H9 (cell line): Measurements from ENCODE around the gene CEP83. TPM values are rescaled to one million over a fixed set of nuclear protein-coding genes. Genes with fewer than 3 reads are reported as not detected.
"Not testable (repeated sequence)": the region's sequence is repeated elsewhere in the genome, so short reads cannot be mapped to it uniquely, and the experiment has no call there.

Source experiments
- DNase-seq: peaks from one replicate; pipeline ENCODE4 v3.0.0-alpha.2; 2017
- H2AFZ ChIP-seq: one replicate; pipeline ENCODE4 v1.6.1; 2013; ENCODE audit warnings: mild to moderate bottlenecking, low read length, control low read depth, moderate library complexity
- H2AK5ac ChIP-seq: 2 replicates; pipeline ENCODE4 v1.6.1; 2013; ENCODE audit warnings: low read length, control low read depth, mixed read lengths; ENCODE audit not compliant: insufficient read length
- H2BK120ac ChIP-seq: one replicate; pipeline ENCODE4 v1.6.1; 2013; ENCODE audit warnings: low read depth, mild to moderate bottlenecking, low read length, control low read depth, inconsistent platforms; ENCODE audit not compliant: poor library complexity, severe bottlenecking
- H2BK12ac ChIP-seq: 2 replicates; pipeline ENCODE4 v1.6.1; 2013; ENCODE audit warnings: low read length, control low read depth, mixed read lengths, low read depth; ENCODE audit not compliant: insufficient read length
- H2BK15ac ChIP-seq: 2 replicates; pipeline ENCODE4 v1.6.1; 2013; ENCODE audit warnings: low read depth, low read length, control low read depth
- H2BK20ac ChIP-seq: one replicate; pipeline ENCODE4 v1.6.1; 2013; ENCODE audit warnings: low read depth, mild to moderate bottlenecking, low read length, control low read depth, inconsistent platforms; ENCODE audit not compliant: poor library complexity, severe bottlenecking
- H2BK5ac ChIP-seq: 2 replicates; pipeline ENCODE4 v1.6.1; 2013; ENCODE audit warnings: low read length, control low read depth, mixed read lengths; ENCODE audit not compliant: insufficient read length
- H3K14ac ChIP-seq: 2 replicates; pipeline ENCODE4 v1.6.1; 2013; ENCODE audit warnings: low read length, control low read depth; ENCODE audit not compliant: insufficient read depth
- H3K18ac ChIP-seq: 2 replicates; pipeline ENCODE4 v1.6.1; 2013; ENCODE audit warnings: low read depth, mild to moderate bottlenecking, mixed read lengths, low read length, control low read depth; ENCODE audit not compliant: insufficient read length
- H3K23ac ChIP-seq: 2 replicates; pipeline ENCODE4 v1.6.1; 2013; ENCODE audit warnings: low read length, control low read depth, mixed read lengths, low read depth; ENCODE audit not compliant: insufficient read length
- H3K23me2 ChIP-seq: 2 replicates; pipeline ENCODE4 v1.6.1; 2013; ENCODE audit warnings: low read depth, mild to moderate bottlenecking, mixed read lengths, low read length, control low read depth; ENCODE audit not compliant: insufficient read length, poor library complexity, severe bottlenecking
- H3K27ac ChIP-seq: 2 replicates; pipeline ENCODE4 v1.5.1; 2013; ENCODE audit warnings: low read length, control low read depth, mixed read lengths, low read depth; ENCODE audit not compliant: insufficient read length
- H3K27me3 ChIP-seq: 2 replicates; pipeline ENCODE4 v1.6.1; 2013; ENCODE audit warnings: low read length, control low read depth, inconsistent platforms; ENCODE audit not compliant: insufficient read depth
- H3K4ac ChIP-seq: 2 replicates; pipeline ENCODE4 v1.6.1; 2013; ENCODE audit warnings: low read depth, mild to moderate bottlenecking, control low read depth, inconsistent platforms, low read length, moderate library complexity
- H3K4me1 ChIP-seq: 2 replicates; pipeline ENCODE4 v1.6.1; 2013; ENCODE audit warnings: low read length, control low read depth, inconsistent platforms; ENCODE audit not compliant: insufficient read depth
- H3K4me2 ChIP-seq: 2 replicates; pipeline ENCODE4 v1.6.1; 2013; ENCODE audit warnings: low read length, control low read depth, mixed read lengths; ENCODE audit not compliant: insufficient read length, insufficient read depth
- H3K56ac ChIP-seq: 2 replicates; pipeline ENCODE4 v1.6.1; 2013; ENCODE audit warnings: low read depth, mild to moderate bottlenecking, mixed read lengths, low read length, control low read depth; ENCODE audit not compliant: insufficient read length
- H3K79me1 ChIP-seq: 2 replicates; pipeline ENCODE4 v1.6.1; 2013; ENCODE audit warnings: low read depth, mild to moderate bottlenecking, moderate library complexity, low read length, control low read depth, inconsistent platforms; ENCODE audit not compliant: insufficient read depth, poor library complexity, severe bottlenecking
- H3K79me2 ChIP-seq: 2 replicates; pipeline ENCODE4 v1.6.1; 2013; ENCODE audit warnings: low read length, control low read depth, inconsistent platforms; ENCODE audit not compliant: insufficient read depth
- H3K9ac ChIP-seq: 2 replicates; pipeline ENCODE4 v1.6.1; 2013; ENCODE audit warnings: low read length, control low read depth, mixed read lengths; ENCODE audit not compliant: insufficient read length; ENCODE audit errors: extremely low read depth
- H3K9me3 ChIP-seq: one replicate; pipeline ENCODE4 v1.6.1; 2013; ENCODE audit warnings: low read depth, low read length, inconsistent platforms; ENCODE audit not compliant: control insufficient read depth
- H3T11ph ChIP-seq: one replicate; pipeline ENCODE4 v1.6.1; 2013; ENCODE audit warnings: mild to moderate bottlenecking, low read length, control low read depth, inconsistent platforms
- H4K20me1 ChIP-seq: one replicate; pipeline ENCODE4 v1.6.1; 2013; ENCODE audit not compliant: control insufficient read depth, insufficient read length, insufficient read depth
- H4K5ac ChIP-seq: 2 replicates; pipeline ENCODE4 v1.6.1; 2013; ENCODE audit warnings: low read depth, mild to moderate bottlenecking, mixed read lengths, low read length, control low read depth; ENCODE audit not compliant: insufficient read length
- H4K8ac ChIP-seq: replicated peaks from 2 replicates; pipeline ENCODE4 v1.6.1; 2013; ENCODE audit warnings: low read length, control low read depth, mixed read lengths, low read depth; ENCODE audit not compliant: insufficient read length
- H4K91ac ChIP-seq: 2 replicates; pipeline ENCODE4 v1.6.1; 2013; ENCODE audit warnings: low read depth, mild to moderate bottlenecking, moderate library complexity, mixed read lengths, low read length, control low read depth; ENCODE audit not compliant: insufficient read length
- H3K27ac Mint-ChIP-seq, 3 experiments: 2 replicates in 2 of 3; 3 replicates in 1 of 3; pipeline ENCODE4 v1.8.0; 2020 to 2021; ENCODE audit warnings: mixed read lengths in 3 of 3, mild to moderate bottlenecking in 1 of 3, moderate library complexity in 1 of 3
- H3K27me3 Mint-ChIP-seq: 2 replicates; pipeline ENCODE4 v1.8.0; 2021; ENCODE audit warnings: low read depth, mild to moderate bottlenecking, moderate library complexity, mixed read lengths
- H3K36me3 Mint-ChIP-seq, 3 experiments: 2 replicates in 2 of 3; 3 replicates in 1 of 3; pipeline ENCODE4 v1.8.0; 2020 to 2021; ENCODE audit warnings: low read depth in 3 of 3, mixed read lengths in 3 of 3; ENCODE audit not compliant: insufficient read depth in 1 of 3
- H3K4me1 Mint-ChIP-seq, 2 experiments: 2 replicates each; pipeline ENCODE4 v1.8.0; 2020; ENCODE audit warnings: mixed read lengths in 2 of 2
- H3K4me3 Mint-ChIP-seq, 2 experiments: 2 replicates in 1 of 2; 3 replicates in 1 of 2; pipeline ENCODE4 v1.8.0; 2020 to 2021; ENCODE audit warnings: mild to moderate bottlenecking in 2 of 2, mixed read lengths in 2 of 2, moderate library complexity in 1 of 2
- H3K9me3 Mint-ChIP-seq, 2 experiments: 2 replicates in 1 of 2; 3 replicates in 1 of 2; pipeline ENCODE4 v1.8.0; 2020; ENCODE audit warnings: mild to moderate bottlenecking in 2 of 2, mixed read lengths in 2 of 2, moderate library complexity in 1 of 2
- WGBS: extraction: QIAGEN DNeasy Blood & Tissue Kit; methylation state at CpG from one replicate; pipeline ENCODE4 v1.1.7; 2013; ENCODE audit warnings: missing lambda C conversion rate, low lambda C conversion rate, mixed read lengths; ENCODE audit not compliant: insufficient read length; ENCODE audit errors: extremely low coverage; 5-methylcytosine and 5-hydroxymethylcytosine counted together
- total RNA-seq: library from RNA; stranded (reverse); gene quantifications from 2 replicates; pipeline ENCODE4 v1.2.1, GENCODE V29; 2021
- TF ChIP-seq, protein P1 (sequence below): fragments of 200-600 bp; sonication (generic); conservative IDR thresholded peaks from 3 replicates; pipeline ENCODE4 v1.8.0; 2021; ENCODE audit warnings: antibody characterized with exemption, mild to moderate bottlenecking

CEP83 gene
- total RNA-seq, 1 experiment from 2014 or later = 26.5 TPM

DNA sequence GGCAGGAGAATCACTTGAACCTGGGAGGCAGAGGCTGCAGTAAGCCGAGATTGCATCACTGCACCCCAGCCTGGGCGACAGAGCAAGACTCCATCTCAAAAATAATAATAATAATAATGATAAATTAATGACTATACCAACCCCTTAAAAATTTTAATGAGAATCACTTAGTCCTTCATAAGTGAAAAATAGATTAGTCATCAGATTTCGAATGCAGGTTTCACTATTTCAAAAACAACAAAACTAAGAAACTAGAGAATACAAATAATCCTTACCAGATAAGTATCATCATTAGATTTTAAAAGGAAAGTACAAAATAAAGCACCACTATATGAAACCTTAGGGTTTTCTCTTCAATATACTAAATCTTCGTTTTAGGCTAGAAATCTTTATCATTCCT lies 62.3 kb downstream of the CEP83 start:
- Histone ChIP-seq H3K4me2 (no peak overlapping the region), H2BK15ac (no peak overlapping the region), H3K27ac (no peak overlapping the region), H2AFZ (no peak overlapping the region), H2BK120ac (no peak overlapping the region), H3K18ac (no peak overlapping the region), H2BK5ac (no peak overlapping the region), H3K4me1 (no peaks in the 10 kb centered on the region), H3K56ac (no peak overlapping the region), H3K14ac (no peak overlapping the region), H3K9me3 (peaks cover 10% of the 10 kb centered on the region), H3K4ac (no peak overlapping the region), H3K79me2 (no peaks in the 10 kb centered on the region), H2BK20ac (no peak overlapping the region), H4K8ac (no peak overlapping the region), H4K5ac (no peak overlapping the region), H3K27me3 (no peaks in the 10 kb centered on the region), H4K91ac (no peak overlapping the region), H2AK5ac (no peak overlapping the region), H4K20me1 (no peaks in the 10 kb centered on the region), H3T11ph (no peak overlapping the region), H3K9ac (no peak overlapping the region), H2BK12ac (no peak overlapping the region), H3K23me2 (no peaks in the 10 kb centered on the region), H3K23ac (no peak overlapping the region), H3K79me1 (no peaks in the 10 kb centered on the region)
- DNase-seq = no peak
- Mint-ChIP-seq H3K27me3 (no peaks in the 10 kb centered on the region), H3K36me3 (peaks cover 44 to 52% (median 47%) of the 10 kb centered on the region in 3 experiments), H3K4me1 (no peaks in the 10 kb centered on the region), H3K4me3 (no peak overlapping the region), H3K27ac (no peak overlapping the region), H3K9me3 (peaks cover 17 to 26% of the 10 kb centered on the region in 2 experiments)
- TF ChIP-seq, protein P1, sequence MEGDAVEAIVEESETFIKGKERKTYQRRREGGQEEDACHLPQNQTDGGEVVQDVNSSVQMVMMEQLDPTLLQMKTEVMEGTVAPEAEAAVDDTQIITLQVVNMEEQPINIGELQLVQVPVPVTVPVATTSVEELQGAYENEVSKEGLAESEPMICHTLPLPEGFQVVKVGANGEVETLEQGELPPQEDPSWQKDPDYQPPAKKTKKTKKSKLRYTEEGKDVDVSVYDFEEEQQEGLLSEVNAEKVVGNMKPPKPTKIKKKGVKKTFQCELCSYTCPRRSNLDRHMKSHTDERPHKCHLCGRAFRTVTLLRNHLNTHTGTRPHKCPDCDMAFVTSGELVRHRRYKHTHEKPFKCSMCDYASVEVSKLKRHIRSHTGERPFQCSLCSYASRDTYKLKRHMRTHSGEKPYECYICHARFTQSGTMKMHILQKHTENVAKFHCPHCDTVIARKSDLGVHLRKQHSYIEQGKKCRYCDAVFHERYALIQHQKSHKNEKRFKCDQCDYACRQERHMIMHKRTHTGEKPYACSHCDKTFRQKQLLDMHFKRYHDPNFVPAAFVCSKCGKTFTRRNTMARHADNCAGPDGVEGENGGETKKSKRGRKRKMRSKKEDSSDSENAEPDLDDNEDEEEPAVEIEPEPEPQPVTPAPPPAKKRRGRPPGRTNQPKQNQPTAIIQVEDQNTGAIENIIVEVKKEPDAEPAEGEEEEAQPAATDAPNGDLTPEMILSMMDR = no peak
- no CpG with 5 or more reads among the region's 4 CpGs for WGBS

GRCh38 chr12:94396014-94396413 lies 63.7 kb downstream of the CEP83 start:
- not testable (repeated sequence) for H3K9me3 ChIP-seq

More at GRCh38 chr12:94396014-94396413, 63.7 kb downstream of the CEP83 start:
- not testable (repeated sequence) for H4K5ac ChIP-seq, H3K4ac ChIP-seq, H3K4me2 ChIP-seq, H3K79me2 ChIP-seq, H3K18ac ChIP-seq, H3T11ph ChIP-seq, H2BK15ac ChIP-seq, DNase-seq, H3K23ac ChIP-seq, H2BK120ac ChIP-seq, H3K27me3 Mint-ChIP-seq, H2AK5ac ChIP-seq, H4K91ac ChIP-seq, H3K27ac ChIP-seq, H3K4me1 ChIP-seq, H2BK12ac ChIP-seq, H3K4me3 Mint-ChIP-seq, H4K20me1 ChIP-seq, H3K9ac ChIP-seq, H3K4me1 Mint-ChIP-seq, H3K27ac Mint-ChIP-seq, H2AFZ ChIP-seq, H3K14ac ChIP-seq, H2BK5ac ChIP-seq, H2BK20ac ChIP-seq, H4K8ac ChIP-seq, H3K27me3 ChIP-seq, H3K79me1 ChIP-seq, H3K23me2 ChIP-seq, H3K56ac ChIP-seq
- Mint-ChIP-seq H3K36me3 (peaks cover 39 to 50% (median 44%) of the 10 kb centered on the region in 3 experiments), H3K9me3 (peaks cover 17 to 28% of the 10 kb centered on the region in 2 experiments)
- WGBS = no CpG with 5 or more reads among the region's 4 CpGs
